H1 (cell line): ENCODE data around the gene MAN2A1. TPM values are rescaled to one million over a fixed set of nuclear protein-coding genes. Genes with fewer than 3 reads are reported as not detected.

ENCODE experiments used
- ASH2L ChIP-seq: fragments of 200-600, 300-600 bp; sonication (generic); IDR thresholded peaks from one replicate; pipeline ENCODE4 v1.7.1; 2017; ENCODE audit warnings: low read length
- KDM1A ChIP-seq: fragments of 200-600, 300-600 bp; sonication (generic); IDR thresholded peaks from 2 replicates; pipeline ENCODE4 v1.7.1; 2016; ENCODE audit warnings: mild to moderate bottlenecking, low read length, borderline replicate concordance
- SIX5 ChIP-seq: IDR thresholded peaks from 2 replicates; pipeline ENCODE4 v1.6.1; 2011; ENCODE audit warnings: mild to moderate bottlenecking, low read depth, low read length
- SRF ChIP-seq: IDR thresholded peaks from 2 replicates; pipeline ENCODE4 v1.6.1; 2011; ENCODE audit warnings: mild to moderate bottlenecking, low read depth, low read length, moderate library complexity
- YY1 ChIP-seq: IDR thresholded peaks from 2 replicates; pipeline ENCODE4 v1.6.1; 2011; ENCODE audit warnings: low read depth, mild to moderate bottlenecking, low read length
- polyA plus RNA-seq, 7 experiments: library from polyadenylated mRNA; depleted of rRNA in 3 of 7; stranded (reverse) in 5 of 7; unstranded in 2 of 7; fragments of >200 nt in 5 of 7; fragments of 200-250 nt in 2 of 7; gene quantifications; 1 replicate in 5 of 7; 2 replicates in 1 of 7; 4 replicates in 1 of 7; pipeline versions ENCODE4 v1.2.1 to v1.2.3, GENCODE V29; 2011 to 2013; ENCODE audit warnings: missing spikeins in 2 of 7, mixed read lengths in 2 of 7
- total RNA-seq: library from RNA; stranded (reverse); fragmentation: NEBNext Ultra II Directional; extraction: Animal tissue kit (Norgen Biotek cat#: 25700); gene quantifications from 2 replicates; pipeline ENCODE4 v1.2.1, GENCODE V29; 2021

Gene MAN2A1
- total and polyA plus RNA-seq, 2 of the 8 experiments (the other 6 are each of a cell fraction or from before 2014, with no cell fraction given), result 29.1 to 102 TPM

- TF ChIP-seq SIX5, result no peak
- no peak for TF ChIP-seq YY1
- TF ChIP-seq ASH2L, result no peak
- TF ChIP-seq SRF, result no peak
- no peak for TF ChIP-seq KDM1A
Observed at GRCh38 chr5:109653042-109653441, 36.7 kb upstream of the MAN2A1 start (continued).
